Inflammatory macrophage (primary cell): Measurements from ENCODE around the gene KIF5A.
"Not testable (repeated sequence)": the region's sequence is repeated elsewhere in the genome, so short reads cannot be mapped to it uniquely, and the experiment has no call there.

Source experiments
- DNase-seq, 2 donors: peaks; one replicate each; pipeline ENCODE4 v3.0.0-alpha.2; 2020 to 2022

Gene KIF5A

GRCh38 chr12:57585156-57585555 lies 35.3 kb downstream of the KIF5A start:
- no peak for DNase-seq

GRCh38 chr12:57586128-57586527 lies 36.3 kb downstream of the KIF5A start:
- DNase-seq: no peak

- no peak for DNase-seq
Observed at GRCh38 chr12:57586832-57587429, 37.1 kb downstream of the KIF5A start.

- not testable (repeated sequence) for DNase-seq
Observed at GRCh38 chr12:57588951-57589610, 39.2 kb downstream of the KIF5A start.

GRCh38 chr12:57590479-57590863 lies 40.6 kb downstream of the KIF5A start:
- DNase-seq: no peak

- DNase-seq: peak; percentile 65 to 87
Observed at GRCh38 chr12:57590864-57591781, 41.3 kb downstream of the KIF5A start, which contains the start of gene PIP4K2C. TSS of gene PIP4K2C (plus strand) at chr12:57591192. CDS start at chr12:57591290, 98 bp downstream.

GRCh38 chr12:57591782-57592325 lies 42.0 kb downstream of the KIF5A start:
- DNase-seq: no peak

GRCh38 chr12:57592551-57593165 lies 42.8 kb downstream of the KIF5A start:
- no peak for DNase-seq

- no peak for DNase-seq
Observed at GRCh38 chr12:57593187-57593586, 43.3 kb downstream of the KIF5A start.

GRCh38 chr12:57600395-57600794 lies 50.6 kb downstream of the KIF5A start:
- DNase-seq: no peak

GRCh38 chr12:57602544-57602943 lies 52.7 kb downstream of the KIF5A start:
- DNase-seq: no peak

GRCh38 chr12:57603324-57603723 lies 53.5 kb downstream of the KIF5A start:
- no peak for DNase-seq

GRCh38 chr12:57603815-57604453 lies 54.1 kb downstream of the KIF5A start:
- DNase-seq: no peak

- DNase-seq: no peak
Observed at GRCh38 chr12:57604454-57604991, 54.7 kb downstream of the KIF5A start, which contains the start of gene DTX3. TSS of gene DTX3 (plus strand) at chr12:57604824. CDS start at chr12:57606518, 1,694 bp downstream.

- no peak for DNase-seq
Observed at GRCh38 chr12:57604992-57605810, 55.4 kb downstream of the KIF5A start.

GRCh38 chr12:57605811-57606311 lies 56.0 kb downstream of the KIF5A start:
- no peak for DNase-seq

- no peak for DNase-seq
Observed at GRCh38 chr12:57606399-57606798, 56.6 kb downstream of the KIF5A start.

GRCh38 chr12:57606821-57607220 lies 57.0 kb downstream of the KIF5A start:
- DNase-seq: no peak

GRCh38 chr12:57607958-57608663 lies 58.3 kb downstream of the KIF5A start:
- DNase-seq: no peak
